GM23338 (cell line): ENCODE data around the gene MAPK12. TPM values are rescaled to one million over a fixed set of nuclear protein-coding genes. Genes with fewer than 3 reads are reported as not detected.

Experiments
- ATAC-seq: fragments of 200-7000 bp; cut with Tn5 transposase; 3 replicates; pipeline ENCODE4 v1.9.1; 2020
- DNase-seq: peaks from one replicate; pipeline ENCODE4 v3.0.0-alpha.2; 2015; ENCODE audit warnings: low spot score
- H2AFZ ChIP-seq: fragments of 200-600 bp; sonication (generic); 2 replicates; pipeline ENCODE4 v1.8.0; 2016; ENCODE audit warnings: antibody characterized with exemption, mild to moderate bottlenecking, moderate library complexity
- H3F3A ChIP-seq: fragments of 200-600 bp; sonication (generic); replicated peaks from 2 replicates; pipeline ENCODE4 v1.8.0; 2017; ENCODE audit warnings: antibody characterized with exemption, mixed run types, low read depth
- H3K27ac ChIP-seq: fragments of 200-600 bp; sonication (generic); 2 replicates; pipeline ENCODE4 v1.6.1; 2016; ENCODE audit warnings: low read depth
- H3K27me3 ChIP-seq: fragments of 200-600 bp; sonication (generic); 2 replicates; pipeline ENCODE4 v1.8.0; 2016; ENCODE audit warnings: mild to moderate bottlenecking, mixed run types, moderate library complexity; ENCODE audit not compliant: insufficient read depth
- H3K36me3 ChIP-seq: fragments of 200-600 bp; sonication (generic); 2 replicates; pipeline ENCODE4 v1.8.0; 2016; ENCODE audit warnings: mild to moderate bottlenecking; ENCODE audit not compliant: insufficient read depth
- H3K4me1 ChIP-seq: fragments of 200-600 bp; sonication (generic); 2 replicates; pipeline ENCODE4 v1.8.0; 2016; ENCODE audit warnings: mild to moderate bottlenecking, moderate library complexity; ENCODE audit not compliant: insufficient read depth
- H3K4me2 ChIP-seq: fragments of 200-600 bp; sonication (generic); 2 replicates; pipeline ENCODE4 v1.7.1; 2017; ENCODE audit warnings: mixed run types
- H3K4me3 ChIP-seq: fragments of 200-600 bp; sonication (generic); 2 replicates; pipeline ENCODE4 v1.6.1; 2016; ENCODE audit warnings: mixed run types
- H3K79me2 ChIP-seq: fragments of 200-600 bp; sonication (generic); replicated peaks from 2 replicates; pipeline ENCODE4 v1.8.0; 2017; ENCODE audit warnings: mild to moderate bottlenecking; ENCODE audit not compliant: insufficient read depth
- H3K9me2 ChIP-seq: fragments of 200-600 bp; sonication (generic); 2 replicates; pipeline ENCODE4 v1.8.0; 2017; ENCODE audit not compliant: insufficient read depth
- H4K20me1 ChIP-seq: fragments of 200-600 bp; sonication (generic); replicated peaks from 2 replicates; pipeline ENCODE4 v1.8.0; 2017; ENCODE audit warnings: mild to moderate bottlenecking; ENCODE audit not compliant: insufficient read depth
- H3K27ac Mint-ChIP-seq: 2 replicates; pipeline ENCODE4 v1.8.0; 2020; ENCODE audit warnings: inconsistent platforms, mild to moderate bottlenecking, moderate library complexity, mixed read lengths
- H3K27me3 Mint-ChIP-seq: 3 replicates; pipeline ENCODE4 v1.8.0; 2022; ENCODE audit warnings: low read depth, mild to moderate bottlenecking, moderate library complexity, mixed read lengths, inconsistent platforms; ENCODE audit not compliant: insufficient read depth, poor library complexity
- H3K36me3 Mint-ChIP-seq: 3 replicates; pipeline ENCODE4 v1.8.0; 2021; ENCODE audit warnings: low read depth, mild to moderate bottlenecking, inconsistent platforms, moderate library complexity, mixed read lengths
- H3K4me1 Mint-ChIP-seq: 3 replicates; pipeline ENCODE4 v1.8.0; 2020; ENCODE audit warnings: mild to moderate bottlenecking, inconsistent platforms, mixed read lengths
- H3K4me3 Mint-ChIP-seq: 3 replicates; pipeline ENCODE4 v1.8.0; 2021; ENCODE audit warnings: moderate library complexity, mild to moderate bottlenecking, inconsistent platforms, mixed read lengths
- H3K9me3 Mint-ChIP-seq: 3 replicates; pipeline ENCODE4 v1.8.0; 2020; ENCODE audit warnings: moderate library complexity, mild to moderate bottlenecking, inconsistent platforms, mixed read lengths
- CREB1 ChIP-seq: fragments of 250-450 bp; sonication (Bioruptor Pico); IDR thresholded peaks from 2 replicates; pipeline ENCODE4 v1.5.0; 2020; ENCODE audit warnings: low read depth, mild to moderate bottlenecking, moderate library complexity
- POLR2AphosphoS5 ChIP-seq: IDR thresholded peaks from 2 replicates; pipeline ENCODE4 v1.6.1; 2016; ENCODE audit warnings: antibody characterized with exemption, low read depth
- STAT1 ChIP-seq: IDR thresholded peaks from one replicate; pipeline ENCODE4 v1.6.1; 2016; ENCODE audit warnings: antibody characterized with exemption; ENCODE audit not compliant: unreplicated experiment
- ZNF114 ChIP-seq: fragments of 250-450 bp; sonication (Bioruptor Pico); IDR thresholded peaks from 2 replicates; pipeline ENCODE4 v1.5.0; 2020; ENCODE audit warnings: mild to moderate bottlenecking, moderate library complexity
- ZNF331 ChIP-seq: fragments of 250-450 bp; sonication (Bioruptor Pico); IDR thresholded peaks from 2 replicates; pipeline ENCODE4 v1.5.0; 2020; ENCODE audit warnings: low read depth, mild to moderate bottlenecking, moderate library complexity
- polyA plus RNA-seq: library from polyadenylated mRNA; unstranded; fragments of >200 nt; fragmentation: Nextera tagmentation; extraction: Ambion mirVana; gene quantifications from 2 replicates; pipeline ENCODE4 v1.2.1, GENCODE V29; 2016
- total RNA-seq: library from RNA; depleted of rRNA; stranded (reverse); fragments of >200 nt; shearing (Covaris generic); gene quantifications from 2 replicates; pipeline ENCODE4 v1.2.3, GENCODE V29; 2014
- TF ChIP-seq, protein P1 (sequence below), 2 experiments: fragments of 200-600 bp in 1 of 2; sonication (generic) in 1 of 2; conservative IDR thresholded peaks; 2 replicates each; pipeline versions ENCODE4 v1.5.1 to v1.6.1; 2016 to 2017; ENCODE audit warnings: antibody characterized with exemption in 2 of 2, low read depth in 2 of 2, mild to moderate bottlenecking in 2 of 2, moderate library complexity in 1 of 2
- TF ChIP-seq, protein P2 (sequence below): IDR thresholded peaks from one replicate; pipeline ENCODE4 v1.6.1; 2018; ENCODE audit warnings: antibody characterized with exemption; ENCODE audit not compliant: unreplicated experiment

MAPK12 gene
- total and polyA plus RNA-seq, 2 experiments from 2014 or later, result 10.4 to 26.1 TPM

DNA sequence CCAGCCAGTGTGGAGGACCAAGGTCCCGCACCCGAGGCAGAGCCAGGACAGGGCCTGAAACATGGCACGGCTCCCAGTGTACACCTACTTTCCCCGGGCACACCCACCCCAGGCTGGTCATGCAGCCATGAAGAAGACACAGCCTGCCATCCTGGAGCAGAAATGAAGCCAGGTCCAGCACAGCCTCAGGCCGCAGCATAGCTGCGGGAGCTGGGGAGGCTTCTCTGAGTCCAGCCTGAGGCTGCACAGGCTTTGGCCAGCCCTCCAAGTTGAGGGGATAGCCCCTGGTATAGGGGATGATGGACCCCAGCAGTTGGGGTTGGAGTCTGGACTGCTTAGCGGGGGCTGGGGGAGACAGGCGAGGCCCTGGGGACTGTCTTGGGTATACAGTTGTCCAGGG lies 7.5 kb downstream of the MAPK12 start (continued):
- TF ChIP-seq, protein P1, sequence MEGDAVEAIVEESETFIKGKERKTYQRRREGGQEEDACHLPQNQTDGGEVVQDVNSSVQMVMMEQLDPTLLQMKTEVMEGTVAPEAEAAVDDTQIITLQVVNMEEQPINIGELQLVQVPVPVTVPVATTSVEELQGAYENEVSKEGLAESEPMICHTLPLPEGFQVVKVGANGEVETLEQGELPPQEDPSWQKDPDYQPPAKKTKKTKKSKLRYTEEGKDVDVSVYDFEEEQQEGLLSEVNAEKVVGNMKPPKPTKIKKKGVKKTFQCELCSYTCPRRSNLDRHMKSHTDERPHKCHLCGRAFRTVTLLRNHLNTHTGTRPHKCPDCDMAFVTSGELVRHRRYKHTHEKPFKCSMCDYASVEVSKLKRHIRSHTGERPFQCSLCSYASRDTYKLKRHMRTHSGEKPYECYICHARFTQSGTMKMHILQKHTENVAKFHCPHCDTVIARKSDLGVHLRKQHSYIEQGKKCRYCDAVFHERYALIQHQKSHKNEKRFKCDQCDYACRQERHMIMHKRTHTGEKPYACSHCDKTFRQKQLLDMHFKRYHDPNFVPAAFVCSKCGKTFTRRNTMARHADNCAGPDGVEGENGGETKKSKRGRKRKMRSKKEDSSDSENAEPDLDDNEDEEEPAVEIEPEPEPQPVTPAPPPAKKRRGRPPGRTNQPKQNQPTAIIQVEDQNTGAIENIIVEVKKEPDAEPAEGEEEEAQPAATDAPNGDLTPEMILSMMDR (conservative IDR thresholded peaks at IDR 0.05; ENCODE audit: low read depth in 2 of 2), result no peak
- TF ChIP-seq STAT1 (no peak), CREB1 (no peak), ZNF331 (CRISPR knock-in tag) (no peak)

DNA sequence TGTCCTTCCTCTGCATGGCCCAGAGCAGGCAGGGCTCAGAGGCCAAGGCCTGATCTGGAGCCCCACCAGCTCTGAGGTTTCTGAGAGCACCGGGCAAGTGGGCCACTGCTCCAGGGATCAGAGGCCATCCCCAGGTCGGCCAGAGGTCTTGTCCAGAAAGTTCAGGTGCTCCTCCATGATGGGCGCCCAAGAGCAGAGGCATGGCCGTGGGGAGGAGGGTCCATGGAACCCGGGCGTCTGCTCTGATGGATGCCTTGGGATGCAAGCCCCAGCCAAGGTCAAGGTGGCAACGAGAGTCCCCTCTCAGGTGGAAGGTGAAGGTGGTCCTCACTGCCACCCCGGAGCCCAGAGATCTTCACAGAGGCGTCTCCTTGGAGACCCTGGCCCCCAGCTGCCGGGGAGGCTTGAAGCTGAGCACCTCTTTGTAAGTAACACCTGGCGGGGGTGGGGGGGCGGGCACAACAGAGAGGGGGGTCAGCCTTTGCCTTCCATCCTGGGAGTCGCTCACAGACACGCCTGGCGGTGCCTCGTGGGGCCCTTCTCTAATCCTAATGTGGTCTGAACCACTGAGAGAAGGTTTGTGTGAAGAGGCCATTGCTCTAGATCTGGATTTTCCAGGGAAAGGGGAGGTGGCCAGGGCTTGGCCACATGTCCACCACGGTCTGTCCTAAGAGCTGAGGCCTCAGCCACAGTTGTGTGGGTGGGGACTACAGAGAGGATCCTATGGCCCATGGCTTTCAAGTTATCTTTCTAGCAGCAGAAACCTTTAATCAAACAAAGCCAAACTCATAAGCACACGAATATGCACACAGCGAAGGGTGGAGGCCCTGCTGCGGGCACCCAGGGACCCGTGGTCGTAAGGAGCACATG lies 8.2 kb downstream of the MAPK12 start:
- Histone ChIP-seq H3K27ac (no peak overlapping the region), H3K9me2 (no peaks in the 10 kb centered on the region), H3K36me3 (no peaks in the 10 kb centered on the region), H3K4me1 (no peaks in the 10 kb centered on the region), H3F3A (peaks cover 4% of the 10 kb centered on the region; the same call in 1 of the 2 replicates), H3K79me2 (no peaks in the 10 kb centered on the region), H2AFZ (no peak overlapping the region), H3K27me3 (no peaks in the 10 kb centered on the region), H4K20me1 (peaks cover 3% of the 10 kb centered on the region; the same call in 1 of the 2 replicates), H3K4me3 (no peak overlapping the region), H3K4me2 (no peak overlapping the region)
- TF ChIP-seq, protein P1 (conservative IDR thresholded peaks at IDR 0.05; ENCODE audit: low read depth in 2 of 2), result no peak
- no peak for TF ChIP-seq POLR2AphosphoS5
- TF ChIP-seq ZNF331 (CRISPR knock-in tag), result no peak
- TF ChIP-seq ZNF114 (CRISPR knock-in tag), result no peak
- TF ChIP-seq, protein P2, sequence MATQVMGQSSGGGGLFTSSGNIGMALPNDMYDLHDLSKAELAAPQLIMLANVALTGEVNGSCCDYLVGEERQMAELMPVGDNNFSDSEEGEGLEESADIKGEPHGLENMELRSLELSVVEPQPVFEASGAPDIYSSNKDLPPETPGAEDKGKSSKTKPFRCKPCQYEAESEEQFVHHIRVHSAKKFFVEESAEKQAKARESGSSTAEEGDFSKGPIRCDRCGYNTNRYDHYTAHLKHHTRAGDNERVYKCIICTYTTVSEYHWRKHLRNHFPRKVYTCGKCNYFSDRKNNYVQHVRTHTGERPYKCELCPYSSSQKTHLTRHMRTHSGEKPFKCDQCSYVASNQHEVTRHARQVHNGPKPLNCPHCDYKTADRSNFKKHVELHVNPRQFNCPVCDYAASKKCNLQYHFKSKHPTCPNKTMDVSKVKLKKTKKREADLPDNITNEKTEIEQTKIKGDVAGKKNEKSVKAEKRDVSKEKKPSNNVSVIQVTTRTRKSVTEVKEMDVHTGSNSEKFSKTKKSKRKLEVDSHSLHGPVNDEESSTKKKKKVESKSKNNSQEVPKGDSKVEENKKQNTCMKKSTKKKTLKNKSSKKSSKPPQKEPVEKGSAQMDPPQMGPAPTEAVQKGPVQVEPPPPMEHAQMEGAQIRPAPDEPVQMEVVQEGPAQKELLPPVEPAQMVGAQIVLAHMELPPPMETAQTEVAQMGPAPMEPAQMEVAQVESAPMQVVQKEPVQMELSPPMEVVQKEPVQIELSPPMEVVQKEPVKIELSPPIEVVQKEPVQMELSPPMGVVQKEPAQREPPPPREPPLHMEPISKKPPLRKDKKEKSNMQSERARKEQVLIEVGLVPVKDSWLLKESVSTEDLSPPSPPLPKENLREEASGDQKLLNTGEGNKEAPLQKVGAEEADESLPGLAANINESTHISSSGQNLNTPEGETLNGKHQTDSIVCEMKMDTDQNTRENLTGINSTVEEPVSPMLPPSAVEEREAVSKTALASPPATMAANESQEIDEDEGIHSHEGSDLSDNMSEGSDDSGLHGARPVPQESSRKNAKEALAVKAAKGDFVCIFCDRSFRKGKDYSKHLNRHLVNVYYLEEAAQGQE, result no peak
- Mint-ChIP-seq H3K36me3 (no peaks in the 10 kb centered on the region), H3K27me3 (peaks cover 7% of the 10 kb centered on the region), H3K4me3 (no peak overlapping the region), H3K27ac (no peak overlapping the region), H3K4me1 (peaks cover 3% of the 10 kb centered on the region; the same call in 2 of the 3 replicates), H3K9me3 (no peaks in the 10 kb centered on the region)
- DNase-seq (no peak), ATAC-seq (no peak)
